WTC11 (cell line): ENCODE data around the gene PTPA. TPM values are rescaled to one million over a fixed set of nuclear protein-coding genes. Genes with fewer than 3 reads are reported as not detected.

Experiments
- ATAC-seq: fragments of 200-7000 bp; cut with Tn5 transposase; 2 replicates; pipeline ENCODE4 v1.10.0; 2021; ENCODE audit warnings: mild to moderate bottlenecking, moderate library complexity
- CTCF ChIA-PET: fragments of 300-600 bp; sonication (Branson Sonifier 250); formaldehyde crosslinking; loops from one replicate; lab custom pipeline; 2021; ENCODE audit warnings: antibody characterized with exemption; lab: Charles Lee
- POLR2A ChIA-PET: fragments of 350-600 bp; sonication (Branson Sonifier 250); formaldehyde crosslinking; loops from one replicate; lab custom pipeline; 2021; ENCODE audit warnings: antibody characterized with exemption; lab: Charles Lee
- DNase-seq: peaks from one replicate; pipeline ENCODE4 v3.0.0; 2021; ENCODE audit warnings: low spot score
- H3K27ac Mint-ChIP-seq: 2 replicates; pipeline ENCODE4 v1.8.0; 2021; ENCODE audit warnings: mixed read lengths
- H3K27me3 Mint-ChIP-seq: 2 replicates; pipeline ENCODE4 v1.8.0; 2021; ENCODE audit warnings: low read depth, mild to moderate bottlenecking, moderate library complexity, mixed read lengths
- H3K36me3 Mint-ChIP-seq: 2 replicates; pipeline ENCODE4 v1.8.0; 2021; ENCODE audit warnings: mixed read lengths
- H3K4me1 Mint-ChIP-seq: 2 replicates; pipeline ENCODE4 v1.8.0; 2022; ENCODE audit warnings: mixed read lengths
- H3K4me3 Mint-ChIP-seq: 2 replicates; pipeline ENCODE4 v1.8.0; 2021; ENCODE audit warnings: mild to moderate bottlenecking, moderate library complexity, mixed read lengths
- H3K9me3 Mint-ChIP-seq: 2 replicates; pipeline ENCODE4 v1.8.0; 2021; ENCODE audit warnings: mixed read lengths
- CREB1 ChIP-seq: sonication (generic); formaldehyde crosslinking; IDR thresholded peaks from 2 replicates; pipeline ENCODE4 v1.8.0; 2023; ENCODE audit warnings: mild to moderate bottlenecking, missing genetic modification reagents
- CREM ChIP-seq: sonication (generic); formaldehyde crosslinking; IDR thresholded peaks from 2 replicates; pipeline ENCODE4 v1.8.1; 2022; ENCODE audit warnings: mild to moderate bottlenecking, missing genetic modification reagents, moderate library complexity
- FOXJ3 ChIP-seq: sonication (generic); formaldehyde crosslinking; IDR thresholded peaks from 2 replicates; pipeline ENCODE4 v1.9.0; 2021; ENCODE audit warnings: missing genetic modification reagents, mild to moderate bottlenecking, borderline replicate concordance
- FOXP1 ChIP-seq: sonication (generic); formaldehyde crosslinking; IDR thresholded peaks from 2 replicates; pipeline ENCODE4 v1.8.0; 2022; ENCODE audit warnings: missing genetic modification reagents, mild to moderate bottlenecking, moderate library complexity, borderline replicate concordance
- GRHL2 ChIP-seq: fragments of 250-450 bp; sonication (Bioruptor Pico); IDR thresholded peaks from 2 replicates; pipeline ENCODE4 v1.8.0; 2022; ENCODE audit warnings: mild to moderate bottlenecking, moderate library complexity; ENCODE audit not compliant: insufficient replicate concordance, severe bottlenecking
- NFATC4 ChIP-seq: fragments of 250-450 bp; sonication (Bioruptor Pico); IDR thresholded peaks from 2 replicates; pipeline ENCODE4 v1.9.0; 2021; ENCODE audit warnings: mild to moderate bottlenecking
- NFE2L1 ChIP-seq: sonication (generic); formaldehyde crosslinking; IDR thresholded peaks from 2 replicates; pipeline ENCODE4 v1.8.1; 2023; ENCODE audit warnings: missing genetic modification reagents
- OVOL2 ChIP-seq: fragments of 250-450 bp; sonication (Bioruptor Pico); IDR thresholded peaks from 2 replicates; pipeline ENCODE4 v1.9.0; 2021; ENCODE audit warnings: mild to moderate bottlenecking, borderline replicate concordance
- SOX15 ChIP-seq: fragments of 250-450 bp; sonication (Bioruptor Pico); IDR thresholded peaks from 2 replicates; pipeline ENCODE4 v1.9.0; 2021; ENCODE audit warnings: mild to moderate bottlenecking
- TP53 ChIP-seq: sonication (generic); formaldehyde crosslinking; IDR thresholded peaks from 2 replicates; pipeline ENCODE4 v1.8.1; 2023; ENCODE audit warnings: mild to moderate bottlenecking, missing genetic modification reagents
- ZNF121 ChIP-seq: sonication (generic); formaldehyde crosslinking; IDR thresholded peaks from 2 replicates; pipeline ENCODE4 v1.8.0; 2023; ENCODE audit warnings: missing genetic modification reagents
- ZNF219 ChIP-seq: sonication (generic); formaldehyde crosslinking; IDR thresholded peaks from 2 replicates; pipeline ENCODE4 v1.8.0; 2023; ENCODE audit warnings: missing genetic modification reagents, mild to moderate bottlenecking, borderline replicate concordance
- ZNF232 ChIP-seq: sonication (generic); formaldehyde crosslinking; IDR thresholded peaks from 2 replicates; pipeline ENCODE4 v1.8.0; 2022; ENCODE audit warnings: mild to moderate bottlenecking, missing genetic modification reagents
- ZNF317 ChIP-seq: sonication (generic); formaldehyde crosslinking; IDR thresholded peaks from 2 replicates; pipeline ENCODE4 v1.8.1; 2023; ENCODE audit warnings: low read depth, mild to moderate bottlenecking, moderate library complexity, missing genetic modification reagents, borderline replicate concordance
- ZNF671 ChIP-seq: fragments of 250-450 bp; sonication (Bioruptor Pico); IDR thresholded peaks from 2 replicates; pipeline ENCODE4 v1.8.0; 2021; ENCODE audit warnings: mild to moderate bottlenecking
- total RNA-seq: library from RNA; stranded (reverse); gene quantifications from 3 replicates; pipeline ENCODE4 v1.2.3, GENCODE V29; 2021
- TF ChIP-seq, protein P1 (sequence below): sonication (generic); formaldehyde crosslinking; IDR thresholded peaks from 2 replicates; pipeline ENCODE4 v1.8.1; 2023; ENCODE audit warnings: mild to moderate bottlenecking, missing genetic modification reagents, borderline replicate concordance
- TF ChIP-seq, protein P2 (sequence below): fragments of 250-450 bp; sonication (Bioruptor Pico); IDR thresholded peaks from 2 replicates; pipeline ENCODE4 v1.9.0; 2021; ENCODE audit warnings: mild to moderate bottlenecking
- TF ChIP-seq, protein P3 (sequence below): sonication (generic); formaldehyde crosslinking; IDR thresholded peaks from 2 replicates; pipeline ENCODE4 v1.8.1; 2023; ENCODE audit warnings: mild to moderate bottlenecking, missing genetic modification reagents, moderate library complexity
- TF ChIP-seq, protein P4 (sequence below): fragments of 200-600 bp; IDR thresholded peaks from 2 replicates; pipeline ENCODE4 v1.8.0; 2022; ENCODE audit warnings: antibody characterized with exemption

PTPA gene
- total RNA-seq, 1 experiment from 2014 or later = 186 TPM

DNA sequence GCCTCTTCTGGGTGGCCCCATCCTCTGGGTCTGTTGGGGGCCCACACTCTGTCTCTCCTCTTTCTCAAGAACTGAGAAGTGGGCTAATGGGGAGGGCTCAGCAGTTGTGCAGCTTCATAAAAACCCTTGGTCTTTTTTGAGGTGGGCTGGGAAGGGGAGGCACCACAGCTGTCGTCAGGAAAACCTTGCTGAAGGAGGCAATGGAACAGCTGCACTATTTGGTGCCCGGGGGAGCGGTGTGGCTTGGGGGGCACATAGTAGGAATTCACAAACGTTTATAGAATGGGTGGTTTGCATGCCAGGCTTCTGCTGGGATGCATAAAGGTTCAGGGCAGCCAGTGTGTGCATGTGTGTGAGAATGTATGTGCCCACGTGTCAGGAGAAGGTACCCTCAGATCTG, 70.0 kb downstream of the PTPA start:
- Mint-ChIP-seq H3K27me3 (peaks cover 91% of the 10 kb centered on the region), H3K4me3 (no peak overlapping the region)

DNA sequence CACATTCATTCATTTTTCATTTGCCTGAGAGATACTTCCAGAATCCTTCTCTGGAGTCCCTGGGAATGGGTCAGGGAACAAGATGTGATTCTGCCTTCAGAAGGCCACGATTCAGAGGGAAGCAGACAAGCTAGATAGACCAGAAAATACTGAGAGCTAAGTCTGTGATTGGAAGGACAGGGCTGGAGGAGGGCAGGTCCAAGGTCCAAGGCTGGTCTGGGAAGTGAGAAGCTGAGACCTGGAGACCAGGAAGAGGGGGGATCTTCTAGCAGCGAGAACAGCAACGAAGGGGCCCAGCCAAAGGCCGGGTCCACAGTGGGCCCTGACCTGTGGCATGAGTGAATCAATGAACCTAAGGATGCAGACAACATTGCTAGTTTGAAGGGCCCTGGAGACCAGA, 70.9 kb downstream of the PTPA start:
- ChIA-PET POLR2A (interaction anchor here (0.5 kb wide), 1 partner anchor 151 kb away, joined by 9 read pairs; no protein-coding TSS in a partner anchor), CTCF (interaction anchor here (0.6 to 3.9 kb wide), 36 partner anchors 9 to 443 kb away, joined by 3 to 25 read pairs (median 5); partner anchors contain the start of genes NTMT1 and SH3GLB2)
- no peak for ATAC-seq
- peaks cover 21% of the 10 kb centered on the region for H3K4me1 Mint-ChIP-seq
- TF ChIP-seq ZNF671 (CRISPR knock-in tag) (no peak), GRHL2 (CRISPR knock-in tag) (no peak)
- H3K27ac Mint-ChIP-seq = no peak overlapping the region
- H3K27me3 Mint-ChIP-seq = peaks cover 90% of the 10 kb centered on the region
- H3K4me3 Mint-ChIP-seq = no peak overlapping the region
- peaks cover 2% of the 10 kb centered on the region; the same call in 1 of the 2 replicates for H3K9me3 Mint-ChIP-seq
- DNase-seq = no peak
- H3K36me3 Mint-ChIP-seq = no peaks in the 10 kb centered on the region

More for the DNA sequence above, 70.0 kb downstream of the PTPA start:
- CTCF ChIA-PET = interaction anchor here (1.3 to 3.9 kb wide), 4 partner anchors 39 to 443 kb away, joined by 3 to 20 read pairs (median 9); partner anchors contain the start of gene NTMT1
- TF ChIP-seq, protein P1, sequence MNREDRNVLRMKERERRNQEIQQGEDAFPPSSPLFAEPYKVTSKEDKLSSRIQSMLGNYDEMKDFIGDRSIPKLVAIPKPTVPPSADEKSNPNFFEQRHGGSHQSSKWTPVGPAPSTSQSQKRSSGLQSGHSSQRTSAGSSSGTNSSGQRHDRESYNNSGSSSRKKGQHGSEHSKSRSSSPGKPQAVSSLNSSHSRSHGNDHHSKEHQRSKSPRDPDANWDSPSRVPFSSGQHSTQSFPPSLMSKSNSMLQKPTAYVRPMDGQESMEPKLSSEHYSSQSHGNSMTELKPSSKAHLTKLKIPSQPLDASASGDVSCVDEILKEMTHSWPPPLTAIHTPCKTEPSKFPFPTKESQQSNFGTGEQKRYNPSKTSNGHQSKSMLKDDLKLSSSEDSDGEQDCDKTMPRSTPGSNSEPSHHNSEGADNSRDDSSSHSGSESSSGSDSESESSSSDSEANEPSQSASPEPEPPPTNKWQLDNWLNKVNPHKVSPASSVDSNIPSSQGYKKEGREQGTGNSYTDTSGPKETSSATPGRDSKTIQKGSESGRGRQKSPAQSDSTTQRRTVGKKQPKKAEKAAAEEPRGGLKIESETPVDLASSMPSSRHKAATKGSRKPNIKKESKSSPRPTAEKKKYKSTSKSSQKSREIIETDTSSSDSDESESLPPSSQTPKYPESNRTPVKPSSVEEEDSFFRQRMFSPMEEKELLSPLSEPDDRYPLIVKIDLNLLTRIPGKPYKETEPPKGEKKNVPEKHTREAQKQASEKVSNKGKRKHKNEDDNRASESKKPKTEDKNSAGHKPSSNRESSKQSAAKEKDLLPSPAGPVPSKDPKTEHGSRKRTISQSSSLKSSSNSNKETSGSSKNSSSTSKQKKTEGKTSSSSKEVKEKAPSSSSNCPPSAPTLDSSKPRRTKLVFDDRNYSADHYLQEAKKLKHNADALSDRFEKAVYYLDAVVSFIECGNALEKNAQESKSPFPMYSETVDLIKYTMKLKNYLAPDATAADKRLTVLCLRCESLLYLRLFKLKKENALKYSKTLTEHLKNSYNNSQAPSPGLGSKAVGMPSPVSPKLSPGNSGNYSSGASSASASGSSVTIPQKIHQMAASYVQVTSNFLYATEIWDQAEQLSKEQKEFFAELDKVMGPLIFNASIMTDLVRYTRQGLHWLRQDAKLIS (CRISPR knock-in tag) = no peak
- TF ChIP-seq CREM (CRISPR knock-in tag) (no peak), FOXJ3 (CRISPR knock-in tag) (no peak), NFE2L1 (CRISPR knock-in tag) (no peak), CREB1 (CRISPR knock-in tag) (no peak), ZNF232 (CRISPR knock-in tag) (no peak), GRHL2 (CRISPR knock-in tag) (no peak), ZNF317 (no peak), SOX15 (CRISPR knock-in tag) (no peak), FOXP1 (no peak), ZNF121 (no peak), TP53 (CRISPR knock-in tag) (no peak), OVOL2 (CRISPR knock-in tag) (no peak), ZNF219 (CRISPR knock-in tag) (no peak), NFATC4 (no peak)
- TF ChIP-seq, protein P2, sequence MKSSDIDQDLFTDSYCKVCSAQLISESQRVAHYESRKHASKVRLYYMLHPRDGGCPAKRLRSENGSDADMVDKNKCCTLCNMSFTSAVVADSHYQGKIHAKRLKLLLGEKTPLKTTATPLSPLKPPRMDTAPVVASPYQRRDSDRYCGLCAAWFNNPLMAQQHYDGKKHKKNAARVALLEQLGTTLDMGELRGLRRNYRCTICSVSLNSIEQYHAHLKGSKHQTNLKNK = no peak
- TF ChIP-seq, protein P3, sequence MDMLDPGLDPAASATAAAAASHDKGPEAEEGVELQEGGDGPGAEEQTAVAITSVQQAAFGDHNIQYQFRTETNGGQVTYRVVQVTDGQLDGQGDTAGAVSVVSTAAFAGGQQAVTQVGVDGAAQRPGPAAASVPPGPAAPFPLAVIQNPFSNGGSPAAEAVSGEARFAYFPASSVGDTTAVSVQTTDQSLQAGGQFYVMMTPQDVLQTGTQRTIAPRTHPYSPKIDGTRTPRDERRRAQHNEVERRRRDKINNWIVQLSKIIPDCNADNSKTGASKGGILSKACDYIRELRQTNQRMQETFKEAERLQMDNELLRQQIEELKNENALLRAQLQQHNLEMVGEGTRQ (CRISPR knock-in tag) = no peak
- TF ChIP-seq, protein P4, sequence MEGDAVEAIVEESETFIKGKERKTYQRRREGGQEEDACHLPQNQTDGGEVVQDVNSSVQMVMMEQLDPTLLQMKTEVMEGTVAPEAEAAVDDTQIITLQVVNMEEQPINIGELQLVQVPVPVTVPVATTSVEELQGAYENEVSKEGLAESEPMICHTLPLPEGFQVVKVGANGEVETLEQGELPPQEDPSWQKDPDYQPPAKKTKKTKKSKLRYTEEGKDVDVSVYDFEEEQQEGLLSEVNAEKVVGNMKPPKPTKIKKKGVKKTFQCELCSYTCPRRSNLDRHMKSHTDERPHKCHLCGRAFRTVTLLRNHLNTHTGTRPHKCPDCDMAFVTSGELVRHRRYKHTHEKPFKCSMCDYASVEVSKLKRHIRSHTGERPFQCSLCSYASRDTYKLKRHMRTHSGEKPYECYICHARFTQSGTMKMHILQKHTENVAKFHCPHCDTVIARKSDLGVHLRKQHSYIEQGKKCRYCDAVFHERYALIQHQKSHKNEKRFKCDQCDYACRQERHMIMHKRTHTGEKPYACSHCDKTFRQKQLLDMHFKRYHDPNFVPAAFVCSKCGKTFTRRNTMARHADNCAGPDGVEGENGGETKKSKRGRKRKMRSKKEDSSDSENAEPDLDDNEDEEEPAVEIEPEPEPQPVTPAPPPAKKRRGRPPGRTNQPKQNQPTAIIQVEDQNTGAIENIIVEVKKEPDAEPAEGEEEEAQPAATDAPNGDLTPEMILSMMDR = no peak
- TF ChIP-seq, all 79 proteins: peak for 0
- POLR2A ChIA-PET = no interaction called here
- Mint-ChIP-seq H3K27ac (no peak overlapping the region), H3K36me3 (no peaks in the 10 kb centered on the region), H3K4me1 (peaks cover 21% of the 10 kb centered on the region), H3K9me3 (no peaks in the 10 kb centered on the region)
- DNase-seq (no peak), ATAC-seq (no peak)
